Measurements from ENCODE around the gene BRAP. TPM values are rescaled to one million over a fixed set of nuclear protein-coding genes. Genes with fewer than 3 reads are reported as not detected.
"Not testable (repeated sequence)": the region's sequence is repeated elsewhere in the genome, so short reads cannot be mapped to it uniquely, and the experiment has no call there.

The BRAP gene
- total RNA-seq, 3 donors from 2014 or later (not counting 1 experiment from before 2014, with no cell fraction given): 24.6 to 28.8 (median 27.8) TPM

DNA sequence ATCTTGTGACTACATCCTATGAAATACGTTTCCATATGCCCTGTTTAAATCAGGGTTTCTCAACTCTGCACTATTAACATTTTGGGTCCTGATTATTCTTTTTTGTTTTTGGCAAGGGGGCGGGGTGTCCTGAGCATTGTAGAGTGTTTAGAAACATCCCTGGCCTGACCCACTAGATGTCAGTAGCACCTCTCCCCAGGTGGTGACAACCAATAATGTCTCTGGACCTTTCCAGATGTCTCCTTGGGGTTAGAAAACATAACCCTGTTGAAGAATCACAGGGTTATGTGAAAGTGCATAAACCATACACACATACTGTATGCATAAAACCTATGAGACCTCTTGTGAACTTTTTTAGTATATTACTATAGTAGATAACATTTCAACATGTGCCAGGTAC is 1.5 kb upstream of the BRAP start:
- H3K36me3 ChIP-seq (ENCODE audit: control insufficient read depth, insufficient read depth, low read length): peaks cover 8% of the 10 kb centered on the region
- WGBS (ENCODE audit: insufficient coverage): 79% methylated on average over 2 of the region's 2 CpGs
- intact Hi-C loops (cut with micrococcal nuclease): loop anchor here (2.0 kb wide), 2 partner anchors 88 to 126 kb away; partner anchors contain the start of gene ATXN2
- Mint-ChIP-seq H3K4me3 (peak overlapping the region; percentile 92), H3K36me3 (no peaks in the 10 kb centered on the region), H3K9me3 (no peaks in the 10 kb centered on the region), H3K4me1 (peaks cover 35 to 52% of the 10 kb centered on the region in 2 donors), H3K27ac (peak overlapping the region; percentile 91 to 96), H3K27me3 (ENCODE audit: low read depth in 2 of 2) (no peaks in the 10 kb centered on the region)
- H3K4me3 ChIP-seq (ENCODE audit: low read length): no peak overlapping the region
- no peaks in the 10 kb centered on the region for H3K9me3 ChIP-seq (ENCODE audit: control insufficient read depth, insufficient read depth, low read length)
- H3K27ac ChIP-seq (ENCODE audit: low read length): no peak overlapping the region
- DNase-seq: peak in 1 of 2 donors; percentile 31
- H3K27me3 ChIP-seq (ENCODE audit: control insufficient read depth, insufficient read depth, low read length): no peaks in the 10 kb centered on the region
- no peak for ATAC-seq
- peaks cover 21% of the 10 kb centered on the region for H3K4me1 ChIP-seq (ENCODE audit: control insufficient read depth, insufficient read depth, low read length)
- TF ChIP-seq, protein P1, sequence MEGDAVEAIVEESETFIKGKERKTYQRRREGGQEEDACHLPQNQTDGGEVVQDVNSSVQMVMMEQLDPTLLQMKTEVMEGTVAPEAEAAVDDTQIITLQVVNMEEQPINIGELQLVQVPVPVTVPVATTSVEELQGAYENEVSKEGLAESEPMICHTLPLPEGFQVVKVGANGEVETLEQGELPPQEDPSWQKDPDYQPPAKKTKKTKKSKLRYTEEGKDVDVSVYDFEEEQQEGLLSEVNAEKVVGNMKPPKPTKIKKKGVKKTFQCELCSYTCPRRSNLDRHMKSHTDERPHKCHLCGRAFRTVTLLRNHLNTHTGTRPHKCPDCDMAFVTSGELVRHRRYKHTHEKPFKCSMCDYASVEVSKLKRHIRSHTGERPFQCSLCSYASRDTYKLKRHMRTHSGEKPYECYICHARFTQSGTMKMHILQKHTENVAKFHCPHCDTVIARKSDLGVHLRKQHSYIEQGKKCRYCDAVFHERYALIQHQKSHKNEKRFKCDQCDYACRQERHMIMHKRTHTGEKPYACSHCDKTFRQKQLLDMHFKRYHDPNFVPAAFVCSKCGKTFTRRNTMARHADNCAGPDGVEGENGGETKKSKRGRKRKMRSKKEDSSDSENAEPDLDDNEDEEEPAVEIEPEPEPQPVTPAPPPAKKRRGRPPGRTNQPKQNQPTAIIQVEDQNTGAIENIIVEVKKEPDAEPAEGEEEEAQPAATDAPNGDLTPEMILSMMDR (IDR thresholded peaks at IDR 0.05): no peak

DNA sequence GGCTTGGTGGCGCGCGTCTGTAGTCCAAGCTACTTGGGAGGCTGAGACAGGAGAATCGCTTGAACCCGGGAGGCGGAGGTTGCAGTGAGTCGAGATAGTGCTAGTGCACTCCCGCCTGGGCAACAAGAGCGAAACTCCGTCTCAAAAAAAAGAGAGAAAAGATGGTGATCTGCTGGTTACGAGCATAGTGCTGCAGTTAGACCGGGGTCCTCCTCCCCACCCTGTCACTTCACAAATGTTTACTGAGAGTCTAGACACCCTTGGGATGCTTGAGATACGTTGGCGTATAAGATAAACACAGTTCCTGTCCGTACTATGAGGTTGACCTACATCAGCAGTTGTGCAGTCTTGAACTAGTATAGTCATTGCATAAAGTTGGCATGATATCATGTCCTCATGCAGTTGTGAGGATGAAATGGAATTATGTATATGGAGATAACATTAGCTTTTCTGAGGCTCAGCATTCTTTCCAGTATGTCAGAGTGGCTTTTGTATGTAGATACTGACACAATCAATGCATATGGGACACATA is 884 bp upstream of the BRAP start:
- H3K27ac ChIP-seq (ENCODE audit: low read length): peak overlapping the region; percentile 84
- WGBS (ENCODE audit: insufficient coverage): 25% methylated on average over 15 of the region's 15 CpGs
- H3K27me3 ChIP-seq (ENCODE audit: control insufficient read depth, insufficient read depth, low read length): no peaks in the 10 kb centered on the region
- H3K4me1 ChIP-seq (ENCODE audit: control insufficient read depth, insufficient read depth, low read length): peaks cover 21% of the 10 kb centered on the region
- H3K9me3 Mint-ChIP-seq: no peaks in the 10 kb centered on the region
- intact Hi-C loops (cut with micrococcal nuclease): loop anchor here (2.0 kb wide), 2 partner anchors 88 to 126 kb away; partner anchors contain the start of gene ATXN2
- peak overlapping the region; percentile 78 for H3K4me3 ChIP-seq (ENCODE audit: low read length)
- no peaks in the 10 kb centered on the region for H3K27me3 Mint-ChIP-seq (ENCODE audit: low read depth in 2 of 2)
- peaks cover 12% of the 10 kb centered on the region for H3K36me3 ChIP-seq (ENCODE audit: control insufficient read depth, insufficient read depth, low read length)
- peaks cover 6% of the 10 kb centered on the region for H3K36me3 Mint-ChIP-seq
- H3K4me3 Mint-ChIP-seq: peak overlapping the region; percentile 92
- H3K4me1 Mint-ChIP-seq: peaks cover 35 to 52% of the 10 kb centered on the region in 2 donors
- H3K9me3 ChIP-seq (ENCODE audit: control insufficient read depth, insufficient read depth, low read length): no peaks in the 10 kb centered on the region
- ATAC-seq (no peak), DNase-seq (peak in 1 of 2 donors; percentile 20)
- TF ChIP-seq, protein P1 (IDR thresholded peaks at IDR 0.05): no peak
- peak overlapping the region; percentile 91 to 96 for H3K27ac Mint-ChIP-seq

DNA sequence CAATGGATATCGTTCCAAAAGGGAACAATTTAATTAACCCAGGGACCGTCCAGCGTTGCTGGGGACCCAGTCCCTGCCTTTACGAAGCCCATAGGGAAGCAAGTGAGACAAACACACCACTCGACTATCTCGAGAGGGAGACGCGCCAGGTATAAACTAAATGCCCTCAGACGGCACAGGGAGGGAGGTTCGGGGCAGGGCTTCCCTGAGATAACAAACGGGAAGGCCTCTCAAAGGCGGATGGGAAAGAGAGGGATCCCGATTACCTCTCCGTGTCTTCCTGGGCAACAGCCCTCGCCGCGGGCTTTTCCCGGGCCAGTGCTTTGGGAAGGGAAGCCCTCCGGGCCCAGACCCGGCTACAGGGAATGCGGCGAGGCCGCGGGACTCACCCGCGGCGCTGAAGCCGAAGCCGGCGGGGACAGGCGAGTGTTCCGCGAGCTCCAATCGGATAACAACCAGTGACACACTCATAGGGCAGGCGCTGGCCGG is 390 bp downstream of the BRAP start:
- peaks cover 21% of the 10 kb centered on the region for H3K4me1 ChIP-seq (ENCODE audit: control insufficient read depth, insufficient read depth, low read length)
- H3K27me3 Mint-ChIP-seq (ENCODE audit: low read depth in 2 of 2): no peaks in the 10 kb centered on the region
- peaks cover 35 to 47% of the 10 kb centered on the region in 2 donors for H3K4me1 Mint-ChIP-seq
- H3K4me3 ChIP-seq (ENCODE audit: low read length): peak overlapping the region; percentile 78
- peak in 2 of 3 donors; percentile 1 to 2 for ATAC-seq
- TF ChIP-seq, protein P1 (IDR thresholded peaks at IDR 0.05): no peak
- H3K27ac Mint-ChIP-seq: peak overlapping the region; percentile 91 to 96
- peaks cover 21% of the 10 kb centered on the region for H3K36me3 ChIP-seq (ENCODE audit: control insufficient read depth, insufficient read depth, low read length)
- DNase-seq: peak in 1 of 2 donors; percentile 44
- peaks cover 11% of the 10 kb centered on the region for H3K36me3 Mint-ChIP-seq
- H3K4me3 Mint-ChIP-seq: peak overlapping the region; percentile 92
- no peaks in the 10 kb centered on the region for H3K9me3 Mint-ChIP-seq
- no peaks in the 10 kb centered on the region for H3K9me3 ChIP-seq (ENCODE audit: control insufficient read depth, insufficient read depth, low read length)
- peak overlapping the region; percentile 84 for H3K27ac ChIP-seq (ENCODE audit: low read length)
- intact Hi-C loops (cut with micrococcal nuclease): no loop called here
- WGBS (ENCODE audit: insufficient coverage): under 1% methylated on average over 36 of the region's 36 CpGs
- no peaks in the 10 kb centered on the region for H3K27me3 ChIP-seq (ENCODE audit: control insufficient read depth, insufficient read depth, low read length)

DNA sequence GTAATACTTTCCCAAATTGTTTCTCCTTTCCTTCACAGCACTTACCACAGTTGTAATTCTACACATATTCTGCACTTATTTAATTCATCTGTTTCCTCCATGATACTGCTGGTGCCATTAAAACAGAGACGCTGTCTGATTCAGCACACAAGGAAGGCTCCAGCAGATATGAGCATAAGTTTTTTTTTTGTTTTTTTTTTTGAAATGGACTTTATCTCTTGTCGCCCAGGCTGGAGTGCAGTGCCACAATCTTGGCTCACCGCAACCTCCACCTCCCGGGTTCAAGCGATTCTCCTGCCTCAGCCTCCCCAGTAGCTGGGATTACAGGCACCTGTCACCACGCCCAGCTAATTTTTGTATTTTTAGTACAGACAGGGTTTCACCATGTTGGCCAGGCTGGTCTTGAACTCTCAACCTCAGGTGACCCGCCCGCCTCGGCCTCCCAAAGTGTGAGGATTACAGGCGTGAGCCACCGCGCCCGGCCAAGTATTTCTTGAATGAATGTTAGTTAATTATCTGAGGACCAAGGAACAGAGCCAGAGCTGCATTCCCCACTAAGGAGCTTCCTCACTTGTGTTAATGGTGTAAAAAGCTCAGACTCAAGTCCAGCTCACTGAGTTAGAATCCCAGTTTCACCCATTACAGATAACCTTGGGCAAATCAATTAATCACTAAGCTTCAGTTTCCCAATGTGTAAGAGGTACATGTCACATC is 1.1 kb downstream of the BRAP start:
- H3K27ac ChIP-seq (ENCODE audit: low read length); ATAC-seq; H3K9me3 ChIP-seq (ENCODE audit: control insufficient read depth, insufficient read depth, low read length); H3K27me3 ChIP-seq (ENCODE audit: control insufficient read depth, insufficient read depth, low read length); intact Hi-C loops (cut with micrococcal nuclease); H3K9me3 Mint-ChIP-seq; H3K27me3 Mint-ChIP-seq (ENCODE audit: low read depth in 2 of 2): not testable (repeated sequence)
- peak overlapping the region; percentile 91 to 96 for H3K27ac Mint-ChIP-seq
- Histone ChIP-seq H3K4me1 (ENCODE audit: control insufficient read depth, insufficient read depth, low read length) (peaks cover 21% of the 10 kb centered on the region), H3K36me3 (ENCODE audit: control insufficient read depth, insufficient read depth, low read length) (peaks cover 25% of the 10 kb centered on the region), H3K4me3 (ENCODE audit: low read length) (peak overlapping the region; percentile 78)
- peak in 1 of 2 donors; percentile 13 for DNase-seq
- 93% methylated on average over 13 of the region's 13 CpGs for whole genome bisulfite sequencing (ENCODE audit: insufficient coverage)
- peak overlapping the region; percentile 92 for H3K4me3 Mint-ChIP-seq
- peaks cover 35 to 47% of the 10 kb centered on the region in 2 donors for H3K4me1 Mint-ChIP-seq
- peaks cover 11% of the 10 kb centered on the region for H3K36me3 Mint-ChIP-seq

Measured in natural killer cell (primary cell).